Measurements from ENCODE around the gene TSPAN14.
A peak's percentile ranks its signal among the peaks of the same experiment; 100 is the strongest.

Gene TSPAN14

DNA sequence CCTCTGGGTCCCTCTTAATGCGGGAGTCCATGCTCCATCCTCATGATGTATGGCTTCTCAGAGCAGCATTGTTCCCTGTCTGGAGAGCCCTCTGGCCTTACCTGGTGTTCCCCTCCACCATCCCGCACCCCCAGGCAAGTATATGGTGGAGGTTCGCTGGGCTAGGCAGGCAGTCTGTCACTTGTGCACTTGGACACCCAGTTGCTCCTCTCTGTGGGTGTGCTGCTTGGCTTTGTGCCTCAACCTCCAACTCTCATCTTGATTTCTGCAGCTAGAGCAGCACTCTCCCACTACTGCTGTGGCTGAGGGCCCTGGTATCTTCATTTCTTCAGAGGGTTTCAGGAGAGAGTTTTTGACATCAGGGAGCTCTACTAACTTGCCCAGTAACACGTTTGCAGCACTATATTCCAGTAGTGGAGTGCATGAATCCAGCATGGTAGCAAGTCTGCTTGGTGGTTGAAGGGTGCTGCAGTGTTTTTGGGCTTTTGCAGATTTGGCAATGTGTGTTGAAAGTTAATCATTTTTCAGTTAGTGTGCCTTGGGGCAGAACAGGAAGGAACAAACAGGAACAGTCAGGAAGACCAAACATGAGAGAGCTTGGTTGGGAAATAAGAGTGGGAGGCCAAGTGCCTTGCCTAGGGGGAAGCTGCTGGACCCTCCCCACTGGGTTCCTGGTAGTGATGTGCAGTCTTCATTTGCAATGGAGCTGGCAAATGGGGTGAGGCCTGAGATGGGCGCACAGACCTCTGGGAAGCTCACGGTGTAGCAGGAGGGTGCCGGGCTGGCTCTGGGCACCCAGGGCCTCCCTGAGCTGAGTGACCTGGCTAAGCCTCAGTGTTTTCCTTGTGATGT, 37.4 kb downstream of the TSPAN14 start:
- DNase-seq = no peak

DNA sequence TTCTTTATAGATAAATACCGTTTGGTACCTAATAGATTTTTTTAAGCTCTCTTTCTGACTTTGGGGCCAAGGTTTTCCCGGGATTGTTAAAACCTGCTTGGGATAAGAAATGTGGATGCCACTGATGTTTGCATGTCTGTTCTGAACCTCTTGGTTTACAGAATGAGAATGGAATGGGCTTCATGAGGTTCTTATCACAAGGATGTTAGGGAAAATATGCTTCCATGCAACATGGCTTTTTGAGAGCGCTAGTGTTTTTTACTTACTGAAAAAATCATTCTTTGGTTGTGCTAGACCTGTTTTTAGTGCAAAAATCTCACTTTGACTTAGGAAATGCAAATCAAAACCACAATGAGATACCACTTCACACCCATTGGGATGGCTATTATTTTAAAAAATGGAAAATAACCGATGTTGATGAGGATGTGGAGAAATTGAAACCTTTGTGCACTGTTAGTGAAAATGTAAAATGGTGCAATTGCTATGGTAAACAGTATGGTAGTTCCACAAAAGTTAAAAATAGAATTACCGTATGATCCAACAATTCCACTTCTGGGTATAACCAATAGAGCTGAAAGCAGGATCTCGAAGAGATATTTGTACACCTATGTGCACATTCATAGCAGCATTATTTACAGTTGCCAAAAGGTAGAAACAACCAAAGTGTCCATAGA, 38.9 kb downstream of the TSPAN14 start:
- no peak for DNase-seq

DNA sequence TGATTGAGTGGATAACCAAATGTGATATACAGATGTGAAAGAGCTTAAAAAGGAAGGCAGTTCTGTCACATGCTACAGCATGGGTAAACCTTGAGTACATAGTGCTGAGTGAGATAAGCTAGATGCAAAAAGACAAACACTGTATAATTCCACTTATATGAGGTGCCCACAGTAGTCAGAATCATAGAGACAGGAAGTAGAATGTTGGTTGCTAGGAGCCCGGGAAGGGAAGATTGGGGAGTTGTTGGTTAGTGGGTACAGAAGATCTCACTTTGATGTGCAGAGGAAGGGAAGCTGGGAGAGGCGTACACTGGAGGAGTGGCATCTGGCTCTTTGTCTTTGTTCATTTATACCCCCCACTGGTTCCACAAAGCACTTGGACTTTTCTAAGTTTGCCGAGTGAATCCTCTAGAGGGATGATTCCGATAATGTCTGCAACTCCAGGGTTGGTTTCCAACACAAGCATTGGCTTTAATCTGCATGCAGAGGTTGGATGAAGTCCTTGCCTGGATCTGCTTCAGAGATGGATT, 39.5 kb downstream of the TSPAN14 start:
- no peak for DNase-seq

DNA sequence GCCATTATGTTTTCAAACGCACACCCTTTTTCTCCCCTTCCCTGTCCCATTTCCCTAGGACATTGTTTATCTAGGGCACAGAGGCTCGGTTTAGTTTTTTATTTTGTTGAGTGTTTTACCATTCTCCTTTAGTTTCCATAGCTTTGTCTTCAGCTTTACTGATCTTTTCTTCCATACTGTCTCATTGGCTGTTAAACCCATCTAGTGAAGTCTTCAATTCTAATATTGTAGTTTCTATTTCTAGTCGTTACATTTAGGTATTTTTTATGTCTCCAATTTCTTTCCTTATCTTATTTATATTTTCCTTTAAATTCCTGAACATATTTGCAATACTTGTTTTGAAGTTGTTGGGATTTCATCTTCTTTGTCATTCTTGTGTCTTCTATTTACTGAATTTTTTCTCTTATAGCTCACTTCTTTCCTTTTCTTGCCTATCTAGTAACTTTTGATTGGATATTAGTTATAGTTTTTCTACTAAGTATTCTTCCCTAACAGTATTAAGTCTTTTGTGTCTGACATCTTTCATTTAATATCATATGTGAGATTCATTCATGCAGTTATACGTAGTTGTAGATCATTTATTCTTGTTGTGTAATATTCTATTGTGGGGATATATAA, 42.6 kb downstream of the TSPAN14 start:
- no peak for DNase-seq

DNA sequence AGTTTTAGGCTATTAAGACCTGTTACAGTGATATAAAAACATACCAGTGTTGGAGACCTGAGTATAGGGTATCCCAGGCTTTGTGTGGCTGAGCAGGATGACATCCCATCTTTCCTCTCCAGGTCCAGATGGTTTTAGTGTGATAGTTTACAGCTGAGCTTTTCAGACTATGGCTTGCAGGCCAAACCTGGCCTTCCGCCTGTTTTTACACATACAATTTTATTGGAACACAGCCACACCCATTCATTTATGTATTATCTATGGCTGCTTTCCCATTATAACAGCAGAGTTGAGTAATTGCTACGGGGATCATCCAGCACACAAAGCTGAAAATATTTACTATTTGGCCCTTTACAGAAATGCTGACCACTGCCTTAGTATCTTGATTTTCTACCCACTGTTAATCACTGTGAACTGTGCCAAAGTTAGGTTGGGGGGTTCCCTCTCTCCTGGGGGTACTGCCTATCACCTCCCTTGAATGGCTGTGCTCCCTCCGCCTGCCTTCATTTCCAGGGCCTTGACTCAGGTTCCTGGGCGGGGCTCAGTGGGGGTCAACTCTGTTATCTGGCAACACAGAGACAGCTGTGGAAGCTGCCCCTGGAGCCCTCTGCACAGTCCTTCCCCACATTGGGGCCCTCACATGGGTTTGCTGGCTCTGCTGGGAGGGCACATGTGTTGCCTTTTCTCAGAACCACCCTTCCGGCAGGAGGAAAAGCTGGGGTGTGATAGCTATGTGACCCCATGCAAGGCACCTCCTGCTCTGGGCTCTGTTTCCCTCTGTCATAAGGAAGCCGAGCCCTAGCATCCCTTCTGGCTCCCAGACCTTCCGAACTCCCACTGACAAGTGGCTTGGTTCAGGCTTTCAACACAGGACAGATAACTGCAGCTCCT, 43.3 kb downstream of the TSPAN14 start:
- DNase-seq = no peak

DNA sequence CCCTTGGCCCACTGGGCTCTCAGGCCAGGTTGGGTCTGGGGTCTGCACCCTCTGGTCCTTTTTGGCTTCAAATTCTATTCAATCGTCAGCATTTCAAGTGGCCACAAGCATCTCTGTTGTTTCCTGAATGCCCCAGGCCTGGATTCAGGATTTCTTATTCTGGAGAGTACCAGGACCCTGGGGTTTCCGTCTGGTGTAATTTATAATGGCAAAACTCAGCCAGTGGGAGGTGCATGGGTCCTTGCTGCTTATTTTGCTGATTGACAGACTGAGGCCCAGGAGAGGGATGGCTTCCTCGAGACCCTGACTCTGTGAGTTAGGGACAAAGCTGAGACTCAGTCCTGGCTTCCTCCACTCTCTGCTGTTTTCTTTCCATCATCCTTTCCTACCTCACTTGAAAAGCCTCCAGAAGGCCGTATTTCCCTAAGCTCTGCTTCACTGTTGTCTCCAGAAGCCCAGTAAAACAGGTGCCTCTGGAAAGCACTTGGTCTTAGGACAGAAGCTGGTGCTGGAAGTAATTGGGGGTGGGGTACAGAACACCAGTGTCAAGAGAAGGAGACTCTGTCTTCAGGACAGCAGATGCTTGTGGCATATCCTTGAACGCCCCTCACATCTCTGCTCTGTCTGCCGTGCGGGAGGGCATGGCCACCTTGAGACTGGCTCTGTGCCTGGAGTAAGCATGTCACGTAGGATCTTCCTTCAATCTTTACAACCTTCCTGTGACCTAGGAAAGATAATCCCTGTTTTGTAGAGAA, 44.1 kb downstream of the TSPAN14 start:
- no peak for DNase-seq

DNA sequence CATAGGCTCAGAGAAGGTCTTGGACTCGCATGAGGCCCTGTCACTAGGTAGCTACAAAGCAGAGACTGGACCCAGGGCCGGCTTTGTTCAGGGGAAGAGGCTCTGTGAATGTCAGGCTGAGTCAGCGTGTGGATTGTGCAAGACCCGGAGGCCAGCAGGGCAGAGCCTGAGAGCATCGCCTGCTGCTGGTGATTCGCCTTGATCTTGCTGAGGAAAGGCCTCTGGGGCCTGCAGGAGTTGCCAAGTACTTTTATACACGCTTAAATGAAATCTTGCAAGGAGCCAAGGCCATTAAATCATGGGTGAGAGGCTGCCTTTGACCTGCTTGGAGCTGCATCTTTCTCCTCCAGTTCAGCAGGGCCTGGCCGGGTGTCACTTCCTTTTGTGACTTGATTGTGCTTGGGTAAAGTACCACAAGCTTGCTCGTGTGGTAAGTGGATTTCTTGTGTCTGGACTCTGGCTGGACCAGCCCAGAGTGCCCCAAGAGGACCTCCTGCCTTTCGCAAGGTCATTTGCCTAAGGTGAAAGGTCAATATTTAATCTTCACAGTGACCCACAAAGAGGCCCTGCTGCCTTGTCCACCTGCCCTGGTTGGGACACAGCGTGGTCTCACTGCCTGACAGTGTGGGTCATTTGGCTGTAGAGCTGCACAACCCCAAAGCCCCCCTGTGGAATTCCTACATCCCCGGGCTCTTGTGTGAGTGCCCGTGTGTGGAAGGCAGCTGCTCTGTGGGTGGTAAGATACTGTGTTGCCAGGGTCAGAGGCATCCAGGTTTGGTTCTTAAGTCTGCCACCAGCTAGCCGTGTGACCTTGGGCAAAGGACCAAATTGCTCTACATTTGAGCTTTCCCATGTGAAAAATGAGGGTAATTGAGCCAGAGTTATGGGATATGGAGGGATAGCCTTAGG, 45.0 kb downstream of the TSPAN14 start:
- DNase-seq = peak; percentile 73

DNA sequence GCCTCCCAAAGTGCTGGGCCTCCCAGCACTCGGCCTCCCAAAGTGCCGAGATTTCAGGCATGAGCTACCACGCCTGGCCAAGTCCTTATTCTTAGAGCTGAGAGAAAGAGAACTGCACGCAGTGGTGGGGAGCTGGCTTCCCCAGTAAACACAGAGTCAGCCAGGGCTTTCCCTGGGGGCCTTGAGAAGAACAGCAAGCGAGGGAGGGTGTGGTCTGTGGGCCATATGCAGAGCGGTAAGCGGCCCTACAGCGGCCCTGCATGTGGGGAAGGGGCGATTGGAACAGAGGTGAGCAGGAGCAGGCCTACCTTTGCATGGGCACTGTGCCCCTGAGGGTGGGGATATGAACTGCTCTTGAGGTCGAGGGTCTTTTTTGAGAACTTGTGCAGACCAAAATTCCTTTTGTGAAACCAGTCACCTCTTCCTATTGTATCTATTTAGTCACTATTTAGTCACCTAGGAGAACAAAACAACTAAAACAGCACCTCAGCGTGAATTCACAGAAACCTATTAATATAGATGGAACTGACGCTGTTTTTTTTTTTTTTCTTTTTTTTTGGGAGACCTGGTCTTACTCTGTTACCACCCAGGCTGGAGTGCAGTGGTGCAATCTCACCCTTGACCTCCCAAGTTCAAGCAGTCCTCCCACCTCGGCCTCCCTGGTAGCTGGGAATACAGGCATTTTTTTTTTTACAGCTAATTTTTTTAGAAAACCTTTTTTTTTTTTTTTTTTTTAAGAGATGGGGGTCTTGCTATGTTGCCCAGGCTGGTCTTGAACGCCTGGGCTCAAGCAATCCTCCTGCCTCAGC, 46.7 kb downstream of the TSPAN14 start:
- peak; percentile 52 for DNase-seq

DNA sequence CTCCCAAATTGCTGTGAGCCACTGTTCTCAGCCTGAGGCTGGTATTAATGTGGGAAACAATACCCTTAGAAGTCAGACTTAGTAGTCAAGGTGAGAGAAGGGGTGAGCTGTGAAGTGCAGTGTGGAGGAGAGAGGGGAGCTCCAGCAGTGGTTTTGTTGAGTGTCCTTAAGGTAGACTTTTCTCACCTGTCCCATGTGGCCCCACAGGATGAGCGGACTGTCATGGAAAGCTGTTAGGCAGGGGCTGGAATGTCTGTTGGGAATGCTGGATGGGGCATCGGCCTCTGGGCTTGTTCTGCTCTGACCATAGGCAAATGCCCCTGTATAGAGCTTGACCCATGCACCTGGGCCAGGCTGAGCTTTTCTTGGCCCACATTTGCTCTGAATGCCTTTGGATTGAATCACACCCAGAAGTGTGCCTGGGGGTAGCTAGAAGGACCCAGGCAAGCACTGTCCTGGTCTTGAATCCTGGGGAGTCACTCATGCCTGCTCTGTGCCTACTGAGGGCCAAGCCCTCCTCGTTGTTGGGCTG, 47.3 kb downstream of the TSPAN14 start:
- DNase-seq = no peak

DNA sequence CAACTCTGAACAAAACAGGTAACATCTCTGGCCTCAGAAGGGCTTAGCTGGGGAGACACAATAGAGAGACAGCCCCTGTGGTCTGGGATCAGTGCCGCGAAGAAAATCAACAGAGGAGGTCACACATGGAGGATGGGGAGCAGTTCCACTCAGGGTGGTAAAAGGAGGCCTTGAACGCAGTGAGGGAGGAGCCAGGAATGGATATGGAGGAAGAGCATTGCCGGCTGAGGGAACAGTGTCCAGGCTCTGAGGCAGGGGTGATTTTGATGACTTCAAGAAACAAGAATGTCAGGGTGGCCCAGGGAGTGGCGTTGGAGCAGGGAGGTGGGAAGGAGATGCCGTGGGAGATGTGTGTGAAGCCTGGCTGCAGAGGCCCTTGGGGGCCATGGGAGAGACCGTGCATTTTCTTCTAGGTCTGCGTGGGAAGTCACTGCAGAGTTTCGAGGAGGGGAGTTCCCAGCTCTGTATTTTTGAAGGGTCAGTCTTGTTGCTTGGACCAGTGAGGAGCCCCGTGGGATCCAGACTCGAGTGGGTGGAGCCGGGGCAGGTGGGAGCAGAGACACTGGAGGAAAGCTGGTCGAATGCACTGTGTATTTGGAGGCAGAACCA, 47.9 kb downstream of the TSPAN14 start:
- DNase-seq = no peak

DNA sequence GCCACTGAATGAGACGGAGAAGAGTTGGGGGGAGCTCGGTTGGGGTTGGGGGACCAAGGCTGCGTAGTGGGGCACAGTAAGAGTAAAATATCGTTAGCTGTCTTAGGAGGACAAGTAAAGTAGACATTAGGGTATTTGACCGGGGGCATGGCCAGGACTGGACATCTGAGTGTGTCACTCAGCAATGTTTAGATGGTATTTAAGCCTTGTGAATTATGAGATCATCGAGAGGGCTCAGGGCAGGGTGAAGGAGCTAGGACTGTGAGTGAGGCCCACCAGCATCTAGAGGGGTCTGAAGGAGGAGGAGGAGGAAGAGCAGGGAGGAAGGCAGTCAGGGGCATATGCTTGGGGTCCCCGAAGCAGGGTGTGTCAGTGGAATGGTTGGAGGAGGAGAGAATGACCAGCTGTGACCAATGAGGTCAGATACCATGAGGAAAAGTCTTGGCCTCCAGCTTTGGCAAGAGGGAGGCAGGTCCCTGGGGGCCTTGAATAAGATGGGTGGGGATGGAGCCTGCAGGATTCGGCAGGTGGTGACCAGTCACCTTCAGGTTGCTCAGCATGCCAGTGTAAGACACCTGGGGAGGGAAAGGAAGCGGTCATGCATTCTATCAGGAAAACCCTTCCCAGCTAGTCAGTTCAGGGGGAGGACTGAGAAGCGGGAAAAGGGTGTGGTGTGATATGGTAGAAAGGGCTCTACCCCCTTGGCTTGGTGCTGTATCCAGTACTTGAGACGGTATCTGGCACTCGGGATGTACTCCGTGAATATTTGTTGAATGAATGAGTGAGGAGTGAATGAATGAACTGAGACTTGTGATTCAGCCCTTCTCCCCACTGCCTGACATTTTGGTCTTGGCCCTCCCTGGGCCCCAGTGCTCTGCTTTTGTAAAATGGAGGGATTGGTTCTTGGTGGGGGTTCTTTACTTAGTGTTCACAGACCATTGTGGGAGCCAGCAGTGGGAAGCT, 48.8 kb downstream of the TSPAN14 start:
- no peak for DNase-seq

DNA sequence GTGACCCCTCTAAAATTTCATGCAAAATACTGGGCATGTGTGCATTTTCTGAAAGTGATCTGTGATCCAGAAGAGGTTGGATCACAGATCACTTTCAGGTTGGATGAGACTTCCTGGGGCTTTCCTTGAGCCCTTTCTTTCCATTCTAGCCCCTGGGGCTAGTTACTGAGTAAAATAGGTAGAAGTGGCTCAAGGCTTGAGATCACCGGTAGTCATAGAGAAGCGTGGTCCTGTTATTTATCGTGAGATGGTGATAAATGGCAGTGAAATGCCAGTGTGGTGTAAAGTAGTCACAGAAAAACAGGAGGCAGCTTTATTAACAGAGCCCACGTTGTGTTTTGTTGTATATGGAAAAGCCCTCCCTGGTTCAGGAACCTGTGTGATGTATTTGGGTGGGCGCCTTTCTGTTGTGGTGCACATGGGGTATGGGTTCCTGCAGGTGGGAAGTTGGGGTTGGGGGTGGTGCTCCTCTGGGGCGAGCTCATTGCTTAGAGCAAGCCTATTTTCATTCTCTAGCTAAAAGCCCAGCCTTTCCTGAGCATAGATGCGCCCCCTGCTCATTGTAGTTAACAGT, 49.6 kb downstream of the TSPAN14 start:
- DNase-seq = no peak

DNA sequence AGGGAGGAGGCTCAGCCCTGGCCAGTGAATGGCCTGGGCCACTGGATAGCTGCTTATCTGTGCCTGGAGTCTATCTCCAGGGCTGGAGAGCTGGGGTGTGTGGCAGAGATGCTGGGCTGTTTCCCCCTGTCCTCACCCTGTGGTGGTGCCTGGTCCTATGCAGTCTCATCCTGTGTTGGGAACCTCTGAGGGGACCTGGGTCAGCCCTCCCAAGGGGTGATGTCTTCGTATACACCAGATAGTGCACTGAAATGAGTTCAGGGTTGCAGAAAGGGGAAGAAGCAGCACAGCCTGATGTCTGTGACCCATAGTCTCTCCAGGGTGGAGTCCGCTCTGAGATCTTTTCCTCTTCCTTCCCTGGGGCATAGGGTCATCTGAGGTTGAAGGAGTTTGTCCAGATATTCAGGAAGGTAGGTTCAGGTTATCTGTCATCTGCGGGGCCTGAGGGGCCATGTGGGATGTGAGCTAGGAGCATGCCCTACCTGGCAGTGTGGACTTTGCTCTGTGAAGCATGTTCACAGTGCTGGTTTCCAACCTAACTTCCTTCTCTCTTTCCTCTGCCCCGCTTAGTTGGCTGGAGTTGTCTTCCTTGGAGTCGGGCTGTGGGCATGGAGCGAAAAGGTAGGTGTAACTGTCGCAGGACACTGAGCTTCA, 50.2 kb downstream of the TSPAN14 start:
- DNase-seq = no peak

DNA sequence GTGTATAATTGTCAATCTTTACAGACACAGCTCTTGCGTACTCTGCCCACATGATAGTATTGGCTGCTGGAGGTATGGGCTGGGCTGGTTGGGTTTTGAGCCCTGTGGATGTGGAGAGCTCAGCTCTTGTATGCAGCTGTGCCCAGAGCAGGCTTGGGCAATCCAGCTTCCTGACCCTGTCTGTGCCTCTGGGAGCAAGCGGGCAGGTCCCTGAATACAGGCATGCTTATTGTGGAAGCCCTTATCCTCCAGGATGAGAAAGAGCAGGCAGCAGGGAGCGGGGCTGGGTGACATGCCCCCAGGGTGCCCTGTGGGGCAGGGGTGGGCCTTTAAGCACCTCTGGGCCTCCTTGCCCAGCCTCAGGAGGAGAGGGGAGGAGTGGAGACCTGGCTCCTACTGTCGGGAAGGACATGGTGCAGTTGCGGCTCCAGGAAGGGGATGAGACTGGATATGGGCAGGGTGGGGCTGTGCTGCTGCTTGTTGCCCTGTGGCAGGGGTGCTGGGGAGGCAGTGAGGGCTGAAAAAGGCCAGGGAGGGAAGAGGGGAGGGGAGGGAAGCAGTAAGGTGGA, 50.9 kb downstream of the TSPAN14 start:
- no peak for DNase-seq

DNA sequence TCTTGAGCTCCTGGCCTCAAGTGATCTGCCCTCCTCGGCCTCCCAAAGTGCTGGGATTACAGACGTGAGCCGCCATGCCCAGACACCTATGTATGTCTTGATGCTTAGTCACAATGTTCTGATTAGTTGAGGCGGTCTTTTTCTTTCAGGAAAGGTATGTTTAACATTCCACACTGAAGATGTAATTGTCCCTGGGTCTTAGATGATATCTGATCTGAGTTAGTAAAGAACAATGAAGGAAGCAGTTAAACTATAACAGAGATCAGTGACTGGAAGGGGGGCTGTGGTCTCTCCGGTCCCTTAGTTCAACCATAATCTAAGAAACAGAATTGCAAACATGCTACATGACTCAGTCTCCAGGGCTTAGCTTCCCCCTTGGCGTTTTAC, 52.1 kb downstream of the TSPAN14 start:
- no peak for DNase-seq

DNA sequence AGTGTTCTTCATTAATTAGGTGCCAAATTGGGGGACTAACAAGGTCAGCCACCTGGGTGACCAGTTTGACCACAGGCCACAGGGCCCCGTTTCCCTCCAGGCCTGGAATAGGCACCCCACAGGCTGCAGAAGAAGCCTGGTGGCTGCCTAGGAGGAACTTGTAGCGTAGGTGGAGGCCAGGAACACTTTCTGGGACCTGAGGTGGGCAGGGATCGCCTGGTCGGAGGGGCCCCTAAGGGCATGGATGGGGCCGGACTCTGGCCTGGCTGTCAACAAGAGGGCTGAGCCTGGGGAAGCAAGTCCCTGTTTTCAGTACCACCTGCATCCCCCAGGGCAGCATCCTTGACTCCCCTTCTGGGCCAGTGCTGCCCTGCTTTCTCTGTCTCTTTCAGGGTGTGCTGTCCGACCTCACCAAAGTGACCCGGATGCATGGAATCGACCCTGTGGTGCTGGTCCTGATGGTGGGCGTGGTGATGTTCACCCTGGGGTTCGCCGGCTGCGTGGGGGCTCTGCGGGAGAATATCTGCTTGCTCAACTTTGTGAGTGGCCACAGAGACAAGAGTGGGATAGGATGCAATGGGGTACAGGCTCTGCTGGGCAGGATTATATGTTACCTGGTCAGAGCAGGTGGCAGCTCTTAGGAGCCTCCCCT, 52.9 kb downstream of the TSPAN14 start:
- DNase-seq = no peak

Measured in CD4-positive, alpha-beta T cell treated with Interferon gamma for 1 hour (primary cell).